ENCODE data around the gene NME3.

NME3 gene

GRCh38 chr16:1779234-1779701, 7.9 kb upstream of the NME3 start:
- no peak for DNase-seq

GRCh38 chr16:1778200-1779179, 7.1 kb upstream of the NME3 start:
- DNase-seq = no peak

- DNase-seq = peak; percentile 34
Measured at GRCh38 chr16:1777375-1778199, 6.2 kb upstream of the NME3 start.

- no peak for DNase-seq
Measured at GRCh38 chr16:1776991-1777374, 5.6 kb upstream of the NME3 start.

- DNase-seq = no peak
Measured at GRCh38 chr16:1776672-1776955, 5.3 kb upstream of the NME3 start.

- no peak for DNase-seq
Measured at GRCh38 chr16:1775846-1776671, 4.7 kb upstream of the NME3 start.

GRCh38 chr16:1775006-1775845, 3.9 kb upstream of the NME3 start:
- peak; percentile 31 for DNase-seq

GRCh38 chr16:1774448-1774780, 3.1 kb upstream of the NME3 start:
- DNase-seq = no peak

GRCh38 chr16:1773703-1774447, 2.5 kb upstream of the NME3 start:
- DNase-seq = peak; percentile 22

- DNase-seq = peak; percentile 84
Measured at GRCh38 chr16:1772908-1773702, 1.8 kb upstream of the NME3 start, which contains the start of gene MRPS34. Gene MRPS34 (minus strand): TSS chr16:1773134. CDS start chr16:1773119, 15 bp downstream.

GRCh38 chr16:1772362-1772907, 1.1 kb upstream of the NME3 start, which contains the start of gene EME2:
Gene EME2 (plus strand): TSS chr16:1772810. CDS start chr16:1773228, 418 bp downstream.
- no peak for DNase-seq

GRCh38 chr16:1771864-1772361, 570 bp upstream of the NME3 start:
- DNase-seq = no peak

- no peak for DNase-seq
Measured at GRCh38 chr16:1770328-1771187, 785 bp downstream of the NME3 start.

GRCh38 chr16:1769402-1770300, 1.7 kb downstream of the NME3 start:
- DNase-seq = no peak

GRCh38 chr16:1768767-1769401, 2.5 kb downstream of the NME3 start:
- no peak for DNase-seq

GRCh38 chr16:1768061-1768766, 3.1 kb downstream of the NME3 start:
- no peak for DNase-seq

Measured in left hindlimb (tissue), 1 donor.